Measurements from ENCODE around the gene CACNA2D3.

DNA sequence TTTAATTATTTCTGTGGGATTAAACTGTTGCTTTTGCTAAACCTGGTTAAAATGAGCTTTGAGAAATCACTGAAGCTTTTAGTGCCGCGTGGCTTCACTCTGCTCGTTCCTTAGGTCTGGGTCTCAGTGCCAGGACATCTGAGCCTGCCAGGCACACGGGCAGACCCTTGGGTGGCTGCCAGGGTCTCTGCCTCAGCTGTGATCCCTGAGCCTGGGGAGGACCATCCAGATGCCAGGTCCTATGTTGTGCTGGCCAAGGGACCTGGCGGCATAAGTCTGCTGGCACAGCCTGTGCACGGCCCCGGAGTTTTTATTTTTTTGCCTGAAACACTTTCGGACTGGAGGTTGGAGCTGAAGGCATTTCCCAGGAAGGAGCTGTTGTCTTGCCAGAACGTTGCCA lies 477.4 kb downstream of the CACNA2D3 start:
- TF ChIP-seq, protein P1, sequence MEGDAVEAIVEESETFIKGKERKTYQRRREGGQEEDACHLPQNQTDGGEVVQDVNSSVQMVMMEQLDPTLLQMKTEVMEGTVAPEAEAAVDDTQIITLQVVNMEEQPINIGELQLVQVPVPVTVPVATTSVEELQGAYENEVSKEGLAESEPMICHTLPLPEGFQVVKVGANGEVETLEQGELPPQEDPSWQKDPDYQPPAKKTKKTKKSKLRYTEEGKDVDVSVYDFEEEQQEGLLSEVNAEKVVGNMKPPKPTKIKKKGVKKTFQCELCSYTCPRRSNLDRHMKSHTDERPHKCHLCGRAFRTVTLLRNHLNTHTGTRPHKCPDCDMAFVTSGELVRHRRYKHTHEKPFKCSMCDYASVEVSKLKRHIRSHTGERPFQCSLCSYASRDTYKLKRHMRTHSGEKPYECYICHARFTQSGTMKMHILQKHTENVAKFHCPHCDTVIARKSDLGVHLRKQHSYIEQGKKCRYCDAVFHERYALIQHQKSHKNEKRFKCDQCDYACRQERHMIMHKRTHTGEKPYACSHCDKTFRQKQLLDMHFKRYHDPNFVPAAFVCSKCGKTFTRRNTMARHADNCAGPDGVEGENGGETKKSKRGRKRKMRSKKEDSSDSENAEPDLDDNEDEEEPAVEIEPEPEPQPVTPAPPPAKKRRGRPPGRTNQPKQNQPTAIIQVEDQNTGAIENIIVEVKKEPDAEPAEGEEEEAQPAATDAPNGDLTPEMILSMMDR (IDR thresholded peaks at IDR 0.05), result no peak
- no peak for TF ChIP-seq POLR2A (IDR thresholded peaks at IDR 0.05)

Data from tibial nerve (tissue), 3 donors.